MM.1S (cell line): Measurements from ENCODE around the gene MIS12.

Experiments
- CTCF ChIP-seq: fragments of 300-600 bp; sonication (generic); IDR thresholded peaks from 2 replicates; pipeline ENCODE4 v1.5.1; 2016; ENCODE audit warnings: antibody characterized with exemption, low read length, mixed read lengths
- EZH2 ChIP-seq: fragments of 300-600 bp; sonication (generic); optimal IDR thresholded peaks from 2 replicates; pipeline ENCODE3; 2017; ENCODE audit warnings: low read depth, mild to moderate bottlenecking, antibody characterized with exemption, low read length, mixed read lengths

GRCh38 chr17:5437721-5438317, 48.5 kb upstream of the MIS12 start:
- TF ChIP-seq EZH2 = no peak
- no peak for TF ChIP-seq CTCF
